GM18511 (cell line): ENCODE data around the gene NKIRAS2.
"Not testable (repeated sequence)": the region's sequence is repeated elsewhere in the genome, so short reads cannot be mapped to it uniquely, and the experiment has no call there.

Experiments used
- ATAC-seq: cut with Tn5 transposase; IDR thresholded peaks from one replicate; pipeline ENCODE4 v1.9.1; 2021; ENCODE audit warnings: mild to moderate bottlenecking, moderate library complexity; ENCODE audit not compliant: unreplicated experiment

NKIRAS2 gene

DNA sequence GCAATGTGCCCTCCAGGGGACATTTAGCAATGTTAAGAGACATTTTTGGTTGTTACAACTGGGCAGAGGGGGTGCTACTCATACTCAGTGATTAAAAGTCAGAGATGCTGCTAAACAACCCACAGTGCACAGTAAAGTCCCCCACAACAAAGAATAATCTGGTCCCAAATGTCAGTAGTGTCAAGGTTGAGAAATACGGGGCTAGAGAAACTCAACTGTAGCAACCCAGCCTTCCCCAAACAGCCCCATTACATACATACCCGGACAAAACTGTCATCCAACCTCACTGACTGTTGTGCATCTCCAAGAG is 23.1 kb upstream of the NKIRAS2 start:
- no peak for ATAC-seq

DNA sequence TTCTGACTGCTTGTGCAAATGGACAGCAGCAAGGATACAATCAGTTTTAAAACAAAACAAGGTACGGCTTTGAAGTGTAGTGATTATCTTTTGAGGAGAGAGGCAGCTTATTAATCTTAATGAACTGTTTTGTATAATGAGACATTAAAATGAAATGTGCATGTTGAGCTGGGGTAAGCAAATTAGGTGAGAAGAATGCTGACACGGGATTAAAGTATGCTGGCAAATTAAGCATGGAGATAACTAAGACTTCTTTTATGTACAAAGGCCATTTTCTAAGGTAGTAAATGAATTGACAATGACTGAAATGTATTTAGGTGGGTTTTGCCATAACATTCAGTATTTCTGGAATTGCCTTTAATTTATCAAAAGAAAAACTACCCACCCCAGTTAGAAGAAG is 21.4 kb upstream of the NKIRAS2 start:
- no peak for ATAC-seq

- ATAC-seq: no peak
These were observed 19.3 kb upstream of the NKIRAS2 start for GRCh38 chr17:42000413-42001133.

DNA sequence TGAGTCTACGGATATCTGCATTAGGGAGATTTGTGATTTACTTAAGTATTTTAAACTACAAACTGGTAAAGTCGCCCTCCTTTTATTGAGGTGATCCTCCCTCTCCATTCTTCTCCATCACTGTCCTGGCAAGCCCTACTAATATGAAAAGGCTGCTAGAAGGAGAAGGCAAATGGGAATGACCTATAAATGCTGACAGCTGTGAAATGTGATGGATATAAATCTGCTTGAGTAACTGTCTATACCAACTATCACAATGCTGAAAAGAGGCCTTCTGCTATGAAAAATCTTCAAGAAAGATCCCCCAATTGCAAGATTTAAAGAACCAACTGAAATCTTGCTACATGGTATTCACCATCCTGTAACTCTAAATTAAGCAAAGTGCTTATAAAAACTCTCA is 18.2 kb upstream of the NKIRAS2 start:
- ATAC-seq: no peak

GRCh38 chr17:42002175-42002791 is 17.6 kb upstream of the NKIRAS2 start:
- no peak for ATAC-seq

DNA sequence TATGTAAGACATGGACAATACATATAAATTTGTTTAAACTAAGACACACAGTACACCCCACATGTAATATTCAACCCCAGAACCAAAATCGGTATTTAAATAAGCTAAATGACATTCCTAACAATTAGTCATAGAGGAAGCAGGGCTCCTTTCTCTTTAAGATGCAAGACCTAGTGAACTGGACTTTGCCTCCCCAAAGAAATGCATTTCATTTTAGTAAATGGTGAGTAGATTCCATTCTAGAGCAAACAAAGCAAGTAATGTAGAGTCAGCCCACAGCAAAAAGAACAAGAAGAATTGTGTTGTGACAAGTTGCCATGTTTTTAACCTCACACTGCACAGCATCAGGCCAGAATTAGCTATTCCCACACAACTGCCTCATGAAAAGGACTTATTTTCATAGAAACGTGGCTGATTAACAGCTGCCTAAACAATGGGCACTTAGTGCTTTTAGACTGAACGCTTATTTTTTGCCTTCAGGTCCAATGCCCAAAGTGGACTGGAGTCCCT is 17.0 kb upstream of the NKIRAS2 start:
- ATAC-seq: no peak

DNA sequence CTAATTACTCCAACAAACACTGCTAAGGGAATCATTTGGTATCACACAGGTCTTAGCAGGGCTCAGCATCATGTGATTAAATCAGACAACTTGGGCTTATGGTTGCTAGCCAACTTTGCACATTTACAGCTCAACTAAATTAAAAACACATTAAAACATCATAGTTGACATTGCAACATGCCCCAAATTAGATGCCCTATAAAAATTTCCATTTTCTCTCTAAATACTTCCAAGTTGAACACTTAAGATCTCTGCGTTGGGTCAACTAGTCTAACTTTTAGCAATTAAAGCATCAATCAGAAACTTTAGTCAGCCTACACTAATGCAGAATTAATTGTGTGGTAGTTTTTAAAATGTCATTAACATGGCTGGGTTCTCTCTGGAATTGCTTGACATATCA is 14.7 kb upstream of the NKIRAS2 start:
- no peak for ATAC-seq

GRCh38 chr17:42009170-42009569 is 10.7 kb upstream of the NKIRAS2 start:
- ATAC-seq: no peak

DNA sequence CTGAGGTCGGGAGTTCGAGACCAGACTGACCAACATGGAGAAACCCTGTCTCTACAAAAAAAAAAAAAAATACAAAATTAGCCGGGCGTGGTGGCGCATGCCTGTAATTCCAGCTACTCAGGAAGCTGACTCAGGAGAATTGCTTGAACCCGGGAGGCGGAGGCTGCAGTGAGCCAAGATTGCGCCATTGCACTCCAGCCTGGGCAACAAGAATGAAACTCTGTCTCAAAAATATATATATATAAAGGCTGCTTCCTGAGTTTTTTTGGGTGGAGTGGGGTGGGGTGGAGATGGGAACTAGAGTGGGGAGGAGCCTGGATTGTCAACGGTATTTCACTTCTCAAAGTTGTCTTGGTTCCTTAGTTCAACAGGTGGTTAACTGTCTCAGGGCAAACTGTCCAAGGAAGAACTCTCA is 9.6 kb upstream of the NKIRAS2 start:
- ATAC-seq: not testable (repeated sequence)

DNA sequence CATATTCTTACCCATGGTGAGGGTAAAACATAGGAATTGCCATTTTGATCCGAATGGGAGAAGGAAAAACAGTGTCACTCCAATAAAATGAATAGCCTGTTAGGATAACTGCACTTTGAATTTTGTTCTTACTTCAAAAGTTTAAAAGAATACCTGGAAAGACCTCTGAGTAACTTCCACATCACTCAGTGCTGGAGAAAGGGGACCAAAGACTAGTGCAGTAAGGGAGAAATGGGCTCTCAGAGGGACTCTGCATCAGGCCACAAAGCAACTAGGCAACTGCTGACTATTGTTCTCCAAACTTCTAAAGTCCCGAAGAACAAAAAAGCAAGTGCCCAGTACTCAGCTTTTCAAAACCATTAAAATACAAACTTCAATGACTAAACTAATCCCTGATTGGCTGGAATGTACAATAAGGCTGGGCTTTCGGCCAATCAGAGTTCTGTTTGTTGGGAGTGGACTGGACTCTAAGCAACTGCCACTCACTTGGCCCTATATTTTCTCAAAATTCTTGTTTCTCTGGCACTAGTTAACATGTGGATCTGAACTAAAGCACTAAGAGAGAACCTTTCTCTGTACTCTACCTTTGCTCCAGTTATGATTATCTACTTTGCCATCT is 8.9 kb upstream of the NKIRAS2 start:
- ATAC-seq: no peak

- not testable (repeated sequence) for ATAC-seq
These were observed 7.5 kb upstream of the NKIRAS2 start for GRCh38 chr17:42012363-42012762.

GRCh38 chr17:42013740-42014139 is 6.2 kb upstream of the NKIRAS2 start:
- not testable (repeated sequence) for ATAC-seq

DNA sequence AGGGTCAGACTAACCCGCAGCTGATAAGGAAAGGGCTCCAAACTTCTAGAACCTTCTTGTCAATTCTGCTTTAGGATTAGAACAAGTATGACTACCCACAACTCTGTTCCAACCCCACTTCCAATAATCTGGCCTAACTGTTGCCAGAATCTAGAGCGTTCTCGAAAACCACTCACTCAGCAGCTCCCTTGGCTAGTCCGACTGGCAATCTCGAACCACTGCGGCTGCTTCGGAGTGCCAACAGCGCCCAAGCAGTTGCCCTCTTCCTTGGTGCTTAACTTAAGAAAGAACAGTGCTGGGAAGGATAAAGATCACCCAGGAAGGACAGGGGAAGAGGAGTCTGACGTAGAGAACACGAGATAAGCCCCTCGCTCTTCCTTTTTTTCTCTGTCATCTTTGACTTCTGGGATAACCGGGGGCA is 3.5 kb upstream of the NKIRAS2 start:
- no peak for ATAC-seq

DNA sequence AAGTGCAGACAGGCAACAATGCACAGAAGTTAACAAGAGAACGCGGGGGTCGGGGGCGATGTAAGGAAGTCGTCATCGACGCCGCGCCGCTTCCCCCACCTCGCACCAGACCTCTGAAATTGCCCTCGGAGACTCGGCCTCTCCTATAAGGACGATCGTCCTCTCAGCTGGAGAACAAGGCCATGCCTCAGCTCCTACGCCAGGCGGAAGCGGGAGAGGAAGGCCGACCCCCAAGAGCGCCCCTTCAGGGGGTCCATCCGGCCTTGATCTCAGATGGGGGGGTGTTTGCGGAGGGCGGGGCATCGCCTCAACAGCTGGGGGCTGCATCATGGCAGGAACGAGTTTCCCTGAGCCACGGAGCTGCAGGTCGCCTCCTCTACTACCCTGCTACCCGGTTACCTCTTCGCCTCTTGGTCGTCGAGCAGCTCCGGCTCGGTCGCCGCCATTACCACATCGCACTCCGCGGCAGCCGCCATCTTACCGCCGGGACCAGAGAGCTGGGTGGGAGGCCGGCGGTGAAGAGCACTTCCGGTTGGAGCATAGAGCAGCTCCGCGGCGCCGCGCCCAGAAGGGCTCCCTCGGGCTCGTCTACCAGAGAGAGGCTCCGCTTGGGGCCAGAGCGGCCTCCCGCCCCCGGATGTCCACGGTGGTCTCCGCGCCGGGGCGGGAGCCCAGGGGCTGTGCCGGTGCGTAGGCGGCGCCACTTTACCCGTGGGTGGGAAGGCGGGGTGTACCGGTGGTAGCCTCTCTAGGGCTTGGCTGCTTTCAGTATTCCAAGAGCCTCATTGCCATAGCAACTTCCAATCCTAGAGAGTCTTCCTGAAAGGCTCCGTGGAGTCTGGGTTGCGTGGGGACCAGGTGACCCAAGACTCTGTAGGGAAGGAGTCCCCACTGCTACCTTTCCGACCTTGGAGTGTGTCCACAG is 2.7 kb upstream of the NKIRAS2 start, which contains the start of gene DNAJC7:
DNAJC7 (minus strand) TSS at position 499 of the 925 bp plus-strand sequence; CDS start at position 476, 23 bp downstream.
- ATAC-seq: peak; percentile 77

GRCh38 chr17:42017866-42018200 is 2.1 kb upstream of the NKIRAS2 start:
- ATAC-seq: no peak

DNA sequence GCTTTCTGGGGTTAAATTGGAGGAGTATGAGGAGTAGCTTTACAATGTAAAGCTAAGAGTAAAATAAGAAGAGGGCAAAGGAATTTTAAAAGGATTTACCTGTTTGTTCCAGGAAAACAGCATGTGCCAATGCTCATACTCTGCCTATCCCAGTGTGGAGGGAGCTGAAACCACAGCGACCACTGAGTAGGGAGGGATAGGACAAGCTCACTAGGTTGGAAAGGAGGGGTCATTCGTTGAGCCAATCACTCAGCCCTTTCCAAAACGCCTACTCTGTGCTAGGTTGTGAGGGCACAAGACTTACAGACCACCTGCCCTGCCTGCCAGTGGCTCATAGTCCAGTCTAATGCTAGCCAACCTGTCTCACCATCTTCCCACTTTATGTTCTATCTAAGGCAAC is 1.6 kb upstream of the NKIRAS2 start:
- no peak for ATAC-seq

- no peak for ATAC-seq
These were observed 902 bp upstream of the NKIRAS2 start for GRCh38 chr17:42018988-42019387.

GRCh38 chr17:42020845-42021244 is 955 bp downstream of the NKIRAS2 start:
- ATAC-seq: not testable (repeated sequence)

GRCh38 chr17:42023524-42024349 is 3.8 kb downstream of the NKIRAS2 start:
- no peak for ATAC-seq

- ATAC-seq: no peak
These were observed 5.3 kb downstream of the NKIRAS2 start for GRCh38 chr17:42025191-42025579.
